ENCODE results near the gene PPM1D.
A peak's percentile ranks its signal among the peaks of the same experiment; 100 is the strongest.
"Not testable (repeated sequence)": the region's sequence is repeated elsewhere in the genome, so short reads cannot be mapped to it uniquely, and the experiment has no call there.

The PPM1D gene

GRCh38 chr17:60604686-60605334 lies 4.8 kb downstream of the PPM1D start (continued):
- TF ChIP-seq ZNF639 (tag by site-specific recombination; IDR thresholded peaks at IDR 0.05): no peak
- peak; percentile 90 for TF ChIP-seq ZNF121 (tag by site-specific recombination; IDR thresholded peaks at IDR 0.05)

GRCh38 chr17:60606036-60606435 lies 6.0 kb downstream of the PPM1D start:
- Histone ChIP-seq H3K4me3 (ENCODE audit: low read depth, low read length) (no peak overlapping the region), H3K36me3 (ENCODE audit: control insufficient read depth in 2 of 2, insufficient read depth in 1 of 2, low read length in 2 of 2) (no peaks in the 10 kb centered on the region; a peak in 1 of 3 replicates), H3K27ac (ENCODE audit: extremely low read depth, low read depth, low read length) (no peak overlapping the region), H3K4me1 (ENCODE audit: control insufficient read depth, insufficient read depth, low read length) (peaks cover 20% of the 10 kb centered on the region), H3K9me3 (ENCODE audit: control insufficient read depth, insufficient read depth, low read depth, low read length) (no peaks in the 10 kb centered on the region)
- TF ChIP-seq PRDM6 (tag by site-specific recombination; IDR thresholded peaks at IDR 0.05) (peak; percentile 36; the same call in 1 of the 2 replicates), ZSCAN23 (tag by site-specific recombination; IDR thresholded peaks at IDR 0.05) (no peak), ZNF560 (tag by site-specific recombination; IDR thresholded peaks at IDR 0.05; ENCODE audit: borderline replicate concordance) (no peak)
- CTCF ChIA-PET: interaction anchor here (0.6 to 1.2 kb wide), 3 partner anchors 8 to 60 kb away, joined by 3 to 5 read pairs (median 3); no protein-coding TSS in a partner anchor
- POLR2A ChIA-PET: no interaction called here

- Histone ChIP-seq H3K9me3 (ENCODE audit: control insufficient read depth, insufficient read depth, low read depth, low read length) (no peaks in the 10 kb centered on the region), H3K27ac (ENCODE audit: extremely low read depth, low read depth, low read length) (peak overlapping the region; percentile 1; the same call in 1 of the 2 replicates), H3K4me1 (ENCODE audit: control insufficient read depth, insufficient read depth, low read length) (peaks cover 8% of the 10 kb centered on the region), H3K36me3 (ENCODE audit: control insufficient read depth in 2 of 2, insufficient read depth in 1 of 2, low read length in 2 of 2) (peaks cover 0 to 5% of the 10 kb centered on the region in 2 experiments; a peak in 2 of 3 replicates), H3K4me3 (ENCODE audit: low read depth, low read length) (no peak overlapping the region)
- peak; percentile 62; the same call in 1 of the 2 replicates for TF ChIP-seq ZNF302 (tag by site-specific recombination; IDR thresholded peaks at IDR 0.05; ENCODE audit: low read depth)
- peak; percentile 51 for TF ChIP-seq PRDM6 (tag by site-specific recombination; IDR thresholded peaks at IDR 0.05)
- TF ChIP-seq ZBTB44 (tag by site-specific recombination; IDR thresholded peaks at IDR 0.05): 0 out of 2 replicates have a peak, but pooled peaks have one; percentile 13
- no peak for TF ChIP-seq HOXD13 (CRISPR knock-in tag; IDR thresholded peaks at IDR 0.05; ENCODE audit: borderline replicate concordance)
- CTCF ChIA-PET: interaction anchor here (1.0 kb wide), 1 partner anchor 31 kb away, joined by 3 read pairs; no protein-coding TSS in a partner anchor
- POLR2A ChIA-PET: no interaction called here
Observed at GRCh38 chr17:60610473-60610872, 10.5 kb downstream of the PPM1D start.

GRCh38 chr17:60611321-60611720 lies 11.3 kb downstream of the PPM1D start:
- H3K27ac ChIP-seq (ENCODE audit: extremely low read depth, low read depth, low read length); CTCF ChIA-PET; POLR2A ChIA-PET: not testable (repeated sequence)

More at GRCh38 chr17:60611321-60611720, 11.3 kb downstream of the PPM1D start:
- not testable (repeated sequence) for H3K9me3 ChIP-seq (ENCODE audit: control insufficient read depth, insufficient read depth, low read depth, low read length); H3K4me1 ChIP-seq (ENCODE audit: control insufficient read depth, insufficient read depth, low read length); H3K36me3 ChIP-seq (ENCODE audit: control insufficient read depth in 2 of 2, insufficient read depth in 1 of 2, low read length in 2 of 2); H3K4me3 ChIP-seq (ENCODE audit: low read depth, low read length)

Measured in HEK293 (cell line).